ENCODE data around the gene SLC25A33.
"Not testable (repeated sequence)": the region's sequence is repeated elsewhere in the genome, so short reads cannot be mapped to it uniquely, and the experiment has no call there.

DNA sequence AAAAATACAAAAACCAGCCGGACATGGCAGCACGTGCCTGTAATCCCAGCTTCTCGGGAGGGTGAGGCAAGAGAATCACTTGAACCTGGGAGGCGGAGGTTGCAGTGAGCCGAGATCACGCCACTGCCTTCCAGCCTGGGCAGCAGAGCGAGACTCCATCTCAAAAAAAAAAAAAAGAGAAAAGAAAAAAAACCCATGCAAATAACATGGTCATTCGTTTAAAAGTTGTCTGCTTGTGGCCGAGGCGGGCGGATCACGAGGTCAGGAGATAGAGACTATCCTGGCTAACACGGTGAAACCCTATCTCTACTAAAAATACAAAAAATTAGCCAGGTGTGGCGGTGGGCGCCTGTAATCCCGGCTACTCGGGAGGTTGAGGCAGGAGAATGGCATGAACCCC lies 20.8 kb downstream of the SLC25A33 start:
- TF ChIP-seq, protein P1, sequence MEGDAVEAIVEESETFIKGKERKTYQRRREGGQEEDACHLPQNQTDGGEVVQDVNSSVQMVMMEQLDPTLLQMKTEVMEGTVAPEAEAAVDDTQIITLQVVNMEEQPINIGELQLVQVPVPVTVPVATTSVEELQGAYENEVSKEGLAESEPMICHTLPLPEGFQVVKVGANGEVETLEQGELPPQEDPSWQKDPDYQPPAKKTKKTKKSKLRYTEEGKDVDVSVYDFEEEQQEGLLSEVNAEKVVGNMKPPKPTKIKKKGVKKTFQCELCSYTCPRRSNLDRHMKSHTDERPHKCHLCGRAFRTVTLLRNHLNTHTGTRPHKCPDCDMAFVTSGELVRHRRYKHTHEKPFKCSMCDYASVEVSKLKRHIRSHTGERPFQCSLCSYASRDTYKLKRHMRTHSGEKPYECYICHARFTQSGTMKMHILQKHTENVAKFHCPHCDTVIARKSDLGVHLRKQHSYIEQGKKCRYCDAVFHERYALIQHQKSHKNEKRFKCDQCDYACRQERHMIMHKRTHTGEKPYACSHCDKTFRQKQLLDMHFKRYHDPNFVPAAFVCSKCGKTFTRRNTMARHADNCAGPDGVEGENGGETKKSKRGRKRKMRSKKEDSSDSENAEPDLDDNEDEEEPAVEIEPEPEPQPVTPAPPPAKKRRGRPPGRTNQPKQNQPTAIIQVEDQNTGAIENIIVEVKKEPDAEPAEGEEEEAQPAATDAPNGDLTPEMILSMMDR (IDR thresholded peaks at IDR 0.05; ENCODE audit: insufficient read depth, low read length, poor library complexity, severe bottlenecking), result not testable (repeated sequence)
- not testable (repeated sequence) for TF ChIP-seq EZH2phosphoT487 (conservative IDR thresholded peaks at IDR 0.05; ENCODE audit: low read length)

Measured in SU-DHL-6 (cell line).